Measurements from ENCODE around the gene C1QTNF9B.

C1QTNF9B gene

DNA sequence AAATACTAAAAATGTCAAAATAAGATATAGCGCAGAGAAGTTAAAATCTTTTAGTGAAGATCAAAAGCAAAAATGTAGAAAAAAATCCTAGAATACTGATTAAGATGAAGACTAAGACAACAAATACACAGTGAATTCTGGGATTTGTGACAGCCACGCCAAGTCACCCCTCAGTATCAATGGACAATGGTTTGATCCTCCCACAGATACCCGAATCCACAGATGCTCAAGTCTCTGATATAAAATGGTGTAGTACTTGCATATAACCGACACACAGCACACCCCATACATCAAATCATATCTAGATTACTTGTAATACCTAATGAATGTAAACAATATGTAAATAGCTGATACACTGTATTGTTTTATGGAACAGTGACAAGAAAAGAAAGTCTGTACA lies 14.0 kb downstream of the C1QTNF9B start:
- TF ChIP-seq FOXP2 (optimal IDR thresholded peaks at IDR 0.05; ENCODE audit: borderline replicate concordance, extremely low read depth, extremely low read length, insufficient read depth) (no peak), TAF1 (IDR thresholded peaks at IDR 0.05; ENCODE audit: borderline replicate concordance, insufficient read depth, low read length) (no peak), POLR2AphosphoS5 (IDR thresholded peaks at IDR 0.05; ENCODE audit: low read depth, low read length) (no peak), SIN3A (IDR thresholded peaks at IDR 0.05; ENCODE audit: borderline replicate concordance, insufficient read depth, low read length) (no peak), REST (IDR thresholded peaks at IDR 0.05; ENCODE audit: insufficient read depth in 1 of 2, low read depth in 2 of 2, low read length in 2 of 2) (no peak)

- TF ChIP-seq FOXP2 (optimal IDR thresholded peaks at IDR 0.05; ENCODE audit: borderline replicate concordance, extremely low read depth, extremely low read length, insufficient read depth) (no peak), SIN3A (IDR thresholded peaks at IDR 0.05; ENCODE audit: borderline replicate concordance, insufficient read depth, low read length) (no peak), REST (IDR thresholded peaks at IDR 0.05; ENCODE audit: insufficient read depth in 1 of 2, low read depth in 2 of 2, low read length in 2 of 2) (no peak), TAF1 (IDR thresholded peaks at IDR 0.05; ENCODE audit: borderline replicate concordance, insufficient read depth, low read length) (no peak), POLR2AphosphoS5 (IDR thresholded peaks at IDR 0.05; ENCODE audit: low read depth, low read length) (no peak)
These were observed 20.0 kb downstream of the C1QTNF9B start for GRCh38 chr13:23877286-23877685.

DNA sequence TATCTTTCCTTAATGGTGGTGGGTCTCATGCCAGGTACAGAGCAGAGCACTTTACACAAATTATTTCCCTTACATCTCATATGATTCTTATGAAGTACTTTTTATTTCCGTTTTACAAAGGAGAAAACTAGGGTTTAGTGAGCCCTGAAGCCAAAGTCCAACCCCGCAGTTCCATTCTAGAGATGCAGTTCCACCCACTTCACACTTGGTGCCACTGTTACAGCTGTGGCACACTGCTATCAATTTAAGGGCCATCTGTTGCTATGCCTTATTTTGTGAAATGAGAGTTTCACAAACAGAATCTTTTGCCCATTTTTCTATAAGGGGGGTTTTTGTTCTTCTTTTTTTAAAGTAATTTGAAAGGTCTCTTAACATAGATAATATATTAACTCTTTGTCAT lies 21.0 kb downstream of the C1QTNF9B start:
- TF ChIP-seq POLR2AphosphoS5 (IDR thresholded peaks at IDR 0.05; ENCODE audit: low read depth, low read length) (no peak), REST (IDR thresholded peaks at IDR 0.05; ENCODE audit: insufficient read depth in 1 of 2, low read depth in 2 of 2, low read length in 2 of 2) (no peak), FOXP2 (optimal IDR thresholded peaks at IDR 0.05; ENCODE audit: borderline replicate concordance, extremely low read depth, extremely low read length, insufficient read depth) (no peak), TAF1 (IDR thresholded peaks at IDR 0.05; ENCODE audit: borderline replicate concordance, insufficient read depth, low read length) (no peak), SIN3A (IDR thresholded peaks at IDR 0.05; ENCODE audit: borderline replicate concordance, insufficient read depth, low read length) (no peak)

DNA sequence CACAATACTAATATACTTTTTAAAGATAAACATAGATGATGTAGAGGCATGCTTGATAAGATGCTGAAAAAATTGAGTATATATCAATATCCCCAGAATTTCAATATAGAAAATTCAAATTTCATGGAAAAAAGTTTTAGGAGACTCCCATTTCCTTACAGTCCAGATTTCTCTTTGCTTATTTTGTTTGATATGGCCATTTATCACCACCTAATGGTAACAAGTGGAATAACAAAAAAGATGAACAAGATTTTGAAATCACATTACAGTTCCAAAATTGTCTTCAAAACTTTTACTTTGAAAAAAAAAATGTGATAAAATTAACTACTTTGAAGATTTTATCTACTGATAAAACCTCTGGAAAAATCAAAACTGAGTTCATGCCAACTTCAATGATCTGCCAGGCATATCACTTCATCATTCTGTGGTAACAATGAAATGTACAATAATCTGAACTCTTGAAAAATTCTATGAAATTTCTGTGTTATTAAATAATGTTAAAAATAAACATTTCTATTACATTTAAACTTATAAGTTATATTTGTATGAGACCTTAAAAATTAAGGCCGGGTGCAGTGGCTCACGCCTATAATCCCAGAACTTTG lies 25.6 kb downstream of the C1QTNF9B start:
- TF ChIP-seq TAF1 (IDR thresholded peaks at IDR 0.05; ENCODE audit: borderline replicate concordance, insufficient read depth, low read length) (no peak), REST (IDR thresholded peaks at IDR 0.05; ENCODE audit: insufficient read depth in 1 of 2, low read depth in 2 of 2, low read length in 2 of 2) (no peak), POLR2AphosphoS5 (IDR thresholded peaks at IDR 0.05; ENCODE audit: low read depth, low read length) (no peak), SIN3A (IDR thresholded peaks at IDR 0.05; ENCODE audit: borderline replicate concordance, insufficient read depth, low read length) (no peak), FOXP2 (optimal IDR thresholded peaks at IDR 0.05; ENCODE audit: borderline replicate concordance, extremely low read depth, extremely low read length, insufficient read depth) (no peak)

All from PFSK-1 (cell line).